SW 1271 (cell line): Measurements from ENCODE around the gene XAGE1A.
"Not testable (repeated sequence)": the region's sequence is repeated elsewhere in the genome, so short reads cannot be mapped to it uniquely, and the experiment has no call there.

Experiments
- DNase-seq, 2 experiments: peaks; one replicate each; lab custom pipeline; 2025; lab: John Stamatoyannopoulos, UW

XAGE1A gene, protein sequence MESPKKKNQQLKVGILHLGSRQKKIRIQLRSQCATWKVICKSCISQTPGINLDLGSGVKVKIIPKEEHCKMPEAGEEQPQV

DNA sequence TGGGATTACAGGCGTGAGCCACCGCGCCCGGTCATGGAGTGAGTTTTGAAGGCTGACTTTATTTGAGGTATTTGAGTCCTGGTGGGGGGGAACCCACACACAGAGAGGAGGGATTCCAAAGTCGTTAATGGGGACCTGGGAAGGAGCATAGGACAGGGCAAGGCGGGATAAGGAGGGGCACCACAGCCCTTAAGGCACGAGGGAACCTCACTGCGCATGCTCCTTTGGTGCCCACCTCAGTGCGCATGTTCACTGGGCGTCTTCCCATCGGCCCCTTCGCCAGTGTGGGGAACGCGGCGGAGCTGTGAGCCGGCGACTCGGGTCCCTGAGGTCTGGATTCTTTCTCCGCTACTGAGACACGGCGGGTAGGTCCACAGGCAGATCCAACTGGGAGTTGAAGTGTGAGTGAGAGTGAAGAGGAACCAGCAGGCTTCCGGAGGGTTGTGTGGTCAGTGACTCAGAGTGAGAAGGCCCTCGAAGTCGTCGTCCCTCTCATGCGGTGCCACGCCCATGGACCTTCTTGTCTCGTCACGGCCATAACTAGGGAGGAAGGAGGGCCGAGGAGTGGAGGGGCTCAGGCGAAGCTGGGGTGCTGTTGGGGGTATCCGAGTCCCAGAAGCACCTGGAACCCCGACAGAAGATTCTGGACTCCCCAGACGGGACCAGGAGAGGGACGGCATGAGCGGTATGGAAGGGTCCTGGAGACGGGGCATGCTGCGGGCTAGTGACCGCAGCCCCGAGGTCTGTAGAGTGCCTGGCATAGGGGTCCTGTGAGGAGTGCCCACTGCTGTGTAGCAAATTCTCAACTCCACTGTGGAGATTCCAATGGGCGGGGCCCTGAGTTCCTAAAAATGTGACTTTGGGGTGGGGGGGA is at the start of gene XAGE1A:
Gene XAGE1A (plus strand): TSS at position 264 of the 874 bp plus-strand sequence. CDS start 1,554 bp downstream, outside the sequence.
- not testable (repeated sequence) for DNase-seq

DNA sequence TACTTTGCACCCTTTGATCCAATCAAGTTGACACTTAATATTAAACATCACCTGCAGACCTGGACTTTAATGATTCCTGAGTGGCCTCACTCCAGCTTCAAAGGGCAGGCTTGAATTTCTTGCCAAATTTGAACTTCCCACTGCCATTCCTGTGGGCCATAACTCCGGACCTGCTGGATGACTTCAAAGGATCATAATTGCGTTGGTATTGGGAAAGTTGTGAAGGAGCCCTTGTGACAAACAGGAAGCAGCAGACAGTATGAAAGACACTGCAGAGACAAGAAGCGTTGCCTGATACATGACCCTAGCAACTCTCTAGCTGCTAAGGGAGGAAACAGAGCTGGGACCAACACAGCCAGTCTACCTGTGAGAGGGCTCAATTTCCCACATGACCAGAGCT is 43.6 kb upstream of the XAGE1A start:
- not testable (repeated sequence) for DNase-seq

GRCh38 chrX:52471301-52471700 is 24.3 kb upstream of the XAGE1A start:
- not testable (repeated sequence) for DNase-seq

GRCh38 chrX:52496419-52496772 is 788 bp downstream of the XAGE1A start:
- DNase-seq, result not testable (repeated sequence)

- DNase-seq, result not testable (repeated sequence)
Measured at GRCh38 chrX:52501362-52501761, 5.8 kb downstream of the XAGE1A start.

- DNase-seq, result no peak
Measured at GRCh38 chrX:52504551-52504950, 8.9 kb downstream of the XAGE1A start.

DNA sequence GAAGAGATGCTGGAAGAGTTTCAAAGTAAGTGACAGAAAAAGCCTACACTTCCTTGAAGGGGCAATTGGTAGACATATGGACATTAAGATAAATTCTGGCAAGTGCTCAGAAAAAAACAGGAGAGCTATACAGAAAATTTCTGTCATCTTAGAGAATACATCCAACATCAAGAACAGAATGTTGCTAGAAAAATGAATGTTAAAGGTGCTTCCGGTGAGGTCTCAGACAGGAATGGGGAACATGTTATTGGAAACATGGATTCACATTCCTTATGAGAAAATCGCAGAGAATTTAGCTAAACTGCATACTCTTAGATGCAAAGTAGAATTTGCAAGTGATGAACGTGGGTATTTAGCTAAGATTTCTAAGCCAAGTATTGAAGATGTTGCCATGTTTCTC is 11.7 kb downstream of the XAGE1A start:
- no peak for DNase-seq

GRCh38 chrX:52509916-52510315 is 14.3 kb downstream of the XAGE1A start:
- no peak for DNase-seq

DNA sequence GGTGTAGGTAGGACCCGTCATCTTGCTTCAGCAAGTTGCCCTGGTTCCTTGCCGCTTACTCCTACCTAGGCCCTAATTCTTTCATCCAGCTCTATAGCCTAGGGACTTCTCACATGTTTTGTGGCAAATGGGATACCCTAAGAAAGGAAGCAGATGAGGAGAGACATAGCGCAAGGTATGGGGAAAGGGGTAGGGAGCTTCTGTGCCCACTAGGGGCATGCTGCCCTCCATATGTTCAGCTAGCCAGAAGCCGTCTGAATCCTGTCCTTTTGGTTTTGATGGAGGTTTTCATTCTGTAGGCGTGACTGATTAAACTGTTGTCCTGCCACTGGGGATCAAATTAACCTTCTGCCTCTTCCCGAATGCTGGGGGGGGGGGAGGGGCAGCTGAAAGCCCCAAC is 15.5 kb downstream of the XAGE1A start:
- not testable (repeated sequence) for DNase-seq

- DNase-seq, result not testable (repeated sequence)
Measured at GRCh38 chrX:52516110-52516986, 20.7 kb downstream of the XAGE1A start.

DNA sequence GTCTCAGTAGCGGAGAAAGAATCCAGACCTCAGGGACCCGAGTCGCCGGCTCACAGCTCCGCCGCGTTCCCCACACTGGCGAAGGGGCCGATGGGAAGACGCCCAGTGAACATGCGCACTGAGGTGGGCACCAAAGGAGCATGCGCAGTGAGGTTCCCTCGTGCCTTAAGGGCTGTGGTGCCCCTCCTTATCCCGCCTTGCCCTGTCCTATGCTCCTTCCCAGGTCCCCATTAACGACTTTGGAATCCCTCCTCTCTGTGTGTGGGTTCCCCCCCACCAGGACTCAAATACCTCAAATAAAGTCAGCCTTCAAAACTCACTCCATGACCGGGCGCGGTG is 21.3 kb downstream of the XAGE1A start, which contains the start of gene XAGE1B:
Gene XAGE1B (minus strand): TSS at position 77 of the 339 bp plus-strand sequence. CDS start 1,536 bp downstream, outside the sequence.
- DNase-seq, result not testable (repeated sequence)

DNA sequence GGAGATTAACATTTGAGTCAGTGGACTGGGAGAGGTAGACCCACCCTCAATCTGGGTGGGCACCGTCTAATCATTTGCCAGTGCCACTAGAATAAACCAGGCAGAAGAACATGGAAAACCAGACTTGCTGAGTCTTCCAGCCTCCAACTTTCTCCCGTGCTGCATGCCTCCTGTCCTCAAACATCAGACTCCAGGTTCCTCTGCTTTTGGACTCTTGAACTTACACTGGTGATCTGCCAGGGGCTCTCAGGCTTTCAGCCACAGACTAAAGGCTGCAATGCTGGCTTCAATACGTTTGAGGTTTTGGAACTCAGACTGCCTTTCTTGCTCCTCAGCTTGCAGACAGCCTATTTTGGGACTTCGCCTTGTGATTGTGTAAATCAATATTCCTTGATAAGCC is 45.4 kb downstream of the XAGE1A start:
- DNase-seq, result not testable (repeated sequence)

DNA sequence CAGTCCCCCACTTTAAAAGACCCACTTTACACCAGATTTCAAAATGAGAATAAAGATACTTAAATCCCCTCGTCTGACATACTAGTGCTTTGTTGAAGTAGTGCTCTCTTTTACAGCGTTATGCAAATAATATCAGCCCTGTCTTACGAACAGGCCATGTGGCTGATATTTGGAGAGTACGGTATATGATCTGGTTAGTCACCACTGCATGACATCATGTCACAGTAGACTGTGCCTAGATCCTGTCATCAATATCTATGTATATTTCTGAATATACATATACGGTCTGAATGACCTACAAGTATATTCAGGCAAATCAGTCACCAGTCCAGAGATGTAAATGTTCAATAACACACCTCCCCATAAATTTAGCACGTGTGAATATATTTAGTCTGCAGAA is 46.7 kb downstream of the XAGE1A start:
- DNase-seq, result no peak

- DNase-seq, result no peak
Measured at GRCh38 chrX:52544147-52544840, 48.7 kb downstream of the XAGE1A start.

- DNase-seq, result not testable (repeated sequence)
Measured at GRCh38 chrX:52548769-52549168, 53.2 kb downstream of the XAGE1A start.
